Measurements from ENCODE around the gene NR1I2.

NR1I2 gene

DNA sequence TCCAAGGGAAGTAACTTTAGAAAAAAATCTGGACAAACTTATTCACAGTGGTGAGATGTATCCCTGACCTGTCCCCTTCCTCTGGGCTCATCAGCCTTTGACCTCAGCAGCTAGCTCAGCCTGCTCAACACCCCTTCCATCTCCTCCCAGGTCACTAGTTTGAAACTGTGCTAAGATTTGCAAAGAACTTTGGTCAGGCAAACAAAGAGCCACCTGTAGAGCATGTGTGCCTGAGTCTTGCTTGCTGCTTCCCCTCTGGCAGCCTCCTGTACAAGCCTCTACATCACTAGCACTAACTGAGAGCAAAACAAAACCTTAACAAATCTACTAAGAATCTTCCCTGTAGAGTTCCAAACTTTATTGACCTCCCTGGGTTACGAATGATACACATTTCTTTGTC is 43.9 kb downstream of the NR1I2 start:
- no peak for DNase-seq (ENCODE audit: low read depth in 1 of 2, low spot score in 1 of 2)
- Histone ChIP-seq H3K27me3 (ENCODE audit: insufficient read depth, poor library complexity, severe bottlenecking) (no peaks in the 10 kb centered on the region), H3K27ac (replicated peaks) (no peak overlapping the region), H3K4me3 (replicated peaks; ENCODE audit: insufficient read depth, low read length) (no peak overlapping the region)
- TF ChIP-seq POLR2AphosphoS5 (IDR thresholded peaks at IDR 0.05; ENCODE audit: low read depth) (no peak), SPI1 (IDR thresholded peaks at IDR 0.05; ENCODE audit: borderline replicate concordance, low read depth) (no peak), GABPA (IDR thresholded peaks at IDR 0.05; ENCODE audit: low read depth) (no peak)
- TF ChIP-seq, protein P1, sequence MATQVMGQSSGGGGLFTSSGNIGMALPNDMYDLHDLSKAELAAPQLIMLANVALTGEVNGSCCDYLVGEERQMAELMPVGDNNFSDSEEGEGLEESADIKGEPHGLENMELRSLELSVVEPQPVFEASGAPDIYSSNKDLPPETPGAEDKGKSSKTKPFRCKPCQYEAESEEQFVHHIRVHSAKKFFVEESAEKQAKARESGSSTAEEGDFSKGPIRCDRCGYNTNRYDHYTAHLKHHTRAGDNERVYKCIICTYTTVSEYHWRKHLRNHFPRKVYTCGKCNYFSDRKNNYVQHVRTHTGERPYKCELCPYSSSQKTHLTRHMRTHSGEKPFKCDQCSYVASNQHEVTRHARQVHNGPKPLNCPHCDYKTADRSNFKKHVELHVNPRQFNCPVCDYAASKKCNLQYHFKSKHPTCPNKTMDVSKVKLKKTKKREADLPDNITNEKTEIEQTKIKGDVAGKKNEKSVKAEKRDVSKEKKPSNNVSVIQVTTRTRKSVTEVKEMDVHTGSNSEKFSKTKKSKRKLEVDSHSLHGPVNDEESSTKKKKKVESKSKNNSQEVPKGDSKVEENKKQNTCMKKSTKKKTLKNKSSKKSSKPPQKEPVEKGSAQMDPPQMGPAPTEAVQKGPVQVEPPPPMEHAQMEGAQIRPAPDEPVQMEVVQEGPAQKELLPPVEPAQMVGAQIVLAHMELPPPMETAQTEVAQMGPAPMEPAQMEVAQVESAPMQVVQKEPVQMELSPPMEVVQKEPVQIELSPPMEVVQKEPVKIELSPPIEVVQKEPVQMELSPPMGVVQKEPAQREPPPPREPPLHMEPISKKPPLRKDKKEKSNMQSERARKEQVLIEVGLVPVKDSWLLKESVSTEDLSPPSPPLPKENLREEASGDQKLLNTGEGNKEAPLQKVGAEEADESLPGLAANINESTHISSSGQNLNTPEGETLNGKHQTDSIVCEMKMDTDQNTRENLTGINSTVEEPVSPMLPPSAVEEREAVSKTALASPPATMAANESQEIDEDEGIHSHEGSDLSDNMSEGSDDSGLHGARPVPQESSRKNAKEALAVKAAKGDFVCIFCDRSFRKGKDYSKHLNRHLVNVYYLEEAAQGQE (IDR thresholded peaks at IDR 0.05; ENCODE audit: insufficient replicate concordance, low read depth) = no peak
- TF ChIP-seq, protein P2, sequence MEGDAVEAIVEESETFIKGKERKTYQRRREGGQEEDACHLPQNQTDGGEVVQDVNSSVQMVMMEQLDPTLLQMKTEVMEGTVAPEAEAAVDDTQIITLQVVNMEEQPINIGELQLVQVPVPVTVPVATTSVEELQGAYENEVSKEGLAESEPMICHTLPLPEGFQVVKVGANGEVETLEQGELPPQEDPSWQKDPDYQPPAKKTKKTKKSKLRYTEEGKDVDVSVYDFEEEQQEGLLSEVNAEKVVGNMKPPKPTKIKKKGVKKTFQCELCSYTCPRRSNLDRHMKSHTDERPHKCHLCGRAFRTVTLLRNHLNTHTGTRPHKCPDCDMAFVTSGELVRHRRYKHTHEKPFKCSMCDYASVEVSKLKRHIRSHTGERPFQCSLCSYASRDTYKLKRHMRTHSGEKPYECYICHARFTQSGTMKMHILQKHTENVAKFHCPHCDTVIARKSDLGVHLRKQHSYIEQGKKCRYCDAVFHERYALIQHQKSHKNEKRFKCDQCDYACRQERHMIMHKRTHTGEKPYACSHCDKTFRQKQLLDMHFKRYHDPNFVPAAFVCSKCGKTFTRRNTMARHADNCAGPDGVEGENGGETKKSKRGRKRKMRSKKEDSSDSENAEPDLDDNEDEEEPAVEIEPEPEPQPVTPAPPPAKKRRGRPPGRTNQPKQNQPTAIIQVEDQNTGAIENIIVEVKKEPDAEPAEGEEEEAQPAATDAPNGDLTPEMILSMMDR (IDR thresholded peaks at IDR 0.05; ENCODE audit: insufficient read depth, low read length) = no peak

DNA sequence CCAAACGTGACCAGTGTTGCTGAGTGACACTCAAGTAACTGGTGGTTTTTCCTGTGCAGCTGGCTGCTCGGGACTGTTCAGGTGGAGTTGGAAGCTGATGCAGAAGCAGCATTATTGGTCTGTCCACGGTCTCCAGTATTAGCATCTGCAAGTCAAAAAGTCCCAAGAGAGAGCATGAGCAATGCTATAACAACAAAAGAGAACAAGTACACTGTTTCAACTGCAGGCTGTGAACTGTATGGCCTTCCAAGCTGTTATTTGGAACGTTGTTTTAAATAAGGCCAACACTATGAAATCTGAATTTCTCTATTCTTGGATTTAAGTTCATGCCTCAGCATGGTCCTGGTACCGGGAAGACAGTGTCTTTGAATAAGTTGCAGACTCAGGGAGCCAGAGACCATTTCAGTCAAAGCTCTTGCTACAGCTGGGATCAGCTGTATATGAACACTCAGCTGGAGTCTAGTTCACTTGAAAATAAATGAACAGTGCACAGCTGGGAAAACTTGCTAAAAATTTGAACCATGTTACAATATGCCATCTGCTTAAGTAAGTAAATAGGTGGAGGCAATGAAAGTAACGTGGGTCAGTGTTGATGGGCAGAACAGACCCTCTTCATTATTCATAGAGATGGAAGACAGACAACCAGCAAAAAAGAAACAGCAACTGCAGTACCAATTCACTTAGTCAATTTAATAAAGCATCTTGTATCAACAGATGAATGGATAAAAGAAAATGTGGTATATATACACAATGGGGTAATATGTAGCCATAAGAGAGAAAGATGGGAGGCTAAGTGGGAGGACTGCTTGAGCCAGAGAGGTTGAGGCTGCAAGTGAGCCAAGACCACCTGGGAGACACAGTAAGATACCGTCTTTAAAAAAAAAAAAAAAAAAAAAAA is 45.1 kb downstream of the NR1I2 start:
- TF ChIP-seq, protein P1 (IDR thresholded peaks at IDR 0.05; ENCODE audit: insufficient replicate concordance, low read depth) = no peak
- TF ChIP-seq SPI1 (IDR thresholded peaks at IDR 0.05; ENCODE audit: borderline replicate concordance, low read depth) (no peak), POLR2AphosphoS5 (IDR thresholded peaks at IDR 0.05; ENCODE audit: low read depth) (no peak), GABPA (IDR thresholded peaks at IDR 0.05; ENCODE audit: low read depth) (no peak)
- TF ChIP-seq, protein P2 (IDR thresholded peaks at IDR 0.05; ENCODE audit: insufficient read depth, low read length) = no peak
- DNase-seq (ENCODE audit: low read depth in 1 of 2, low spot score in 1 of 2) = no peak

DNA sequence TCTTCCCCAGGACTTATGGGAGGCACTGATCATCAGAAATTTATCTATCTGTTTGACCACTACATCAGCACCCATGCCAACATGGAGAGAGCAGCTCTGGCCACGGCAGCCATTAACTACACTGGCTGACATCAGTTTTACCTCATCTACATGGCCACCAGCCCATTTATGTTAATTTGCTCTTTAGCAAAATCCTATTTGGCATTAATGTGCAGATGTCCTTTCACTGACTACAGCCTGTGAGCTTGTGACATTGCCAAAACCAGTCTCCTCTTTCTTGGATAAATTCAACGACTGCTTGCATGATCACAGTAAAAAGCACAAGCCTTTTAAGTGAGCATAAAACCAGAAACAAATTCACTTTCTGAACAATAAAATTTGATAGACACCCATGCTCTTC is 47.5 kb downstream of the NR1I2 start:
- Histone ChIP-seq H3K27ac (replicated peaks) (no peak overlapping the region), H3K4me3 (replicated peaks; ENCODE audit: insufficient read depth, low read length) (no peak overlapping the region), H3K27me3 (ENCODE audit: insufficient read depth, poor library complexity, severe bottlenecking) (no peaks in the 10 kb centered on the region)
- no peak for TF ChIP-seq GABPA (IDR thresholded peaks at IDR 0.05; ENCODE audit: low read depth)
- no peak for DNase-seq (ENCODE audit: low read depth in 1 of 2, low spot score in 1 of 2)

More for the DNA sequence above, 45.1 kb downstream of the NR1I2 start:
- H3K27ac ChIP-seq (replicated peaks) = no peak overlapping the region
- no peaks in the 10 kb centered on the region for H3K27me3 ChIP-seq (ENCODE audit: insufficient read depth, poor library complexity, severe bottlenecking)
- no peak overlapping the region for H3K4me3 ChIP-seq (replicated peaks; ENCODE audit: insufficient read depth, low read length)

DNA sequence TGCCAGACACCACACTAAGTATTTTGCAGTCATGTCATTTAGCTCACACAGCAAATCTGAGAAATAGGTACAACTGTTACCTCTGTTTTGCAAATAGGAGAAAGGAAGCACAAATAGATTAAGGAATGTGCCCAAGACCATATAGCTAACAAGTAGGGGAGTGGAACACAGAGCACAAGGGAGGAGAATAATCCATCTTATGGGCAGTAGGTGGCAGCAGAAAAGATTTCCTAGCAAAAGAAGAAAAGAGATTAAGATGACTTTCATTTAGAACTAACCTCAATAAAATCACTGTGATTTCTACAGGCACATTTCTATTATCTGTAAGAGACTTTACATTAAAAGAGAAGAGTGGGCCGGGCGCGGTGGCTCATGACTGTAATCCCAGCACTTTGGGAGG is 49.1 kb downstream of the NR1I2 start:
- Histone ChIP-seq H3K27ac (replicated peaks) (no peak overlapping the region), H3K4me3 (replicated peaks; ENCODE audit: insufficient read depth, low read length) (no peak overlapping the region), H3K27me3 (ENCODE audit: insufficient read depth, poor library complexity, severe bottlenecking) (no peaks in the 10 kb centered on the region)
- DNase-seq (ENCODE audit: low read depth in 1 of 2, low spot score in 1 of 2) = no peak
- TF ChIP-seq SPI1 (IDR thresholded peaks at IDR 0.05; ENCODE audit: borderline replicate concordance, low read depth) = no peak
- TF ChIP-seq, protein P2 (IDR thresholded peaks at IDR 0.05; ENCODE audit: insufficient read depth, low read length) = no peak
- no peak for TF ChIP-seq POLR2AphosphoS5 (IDR thresholded peaks at IDR 0.05; ENCODE audit: low read depth)
- TF ChIP-seq GABPA (IDR thresholded peaks at IDR 0.05; ENCODE audit: low read depth) = no peak
- TF ChIP-seq, protein P1 (IDR thresholded peaks at IDR 0.05; ENCODE audit: insufficient replicate concordance, low read depth) = no peak
